ENCODE results near the gene UCHL1.
"Not testable (repeated sequence)": the region's sequence is repeated elsewhere in the genome, so short reads cannot be mapped to it uniquely, and the experiment has no call there.

UCHL1 gene

DNA sequence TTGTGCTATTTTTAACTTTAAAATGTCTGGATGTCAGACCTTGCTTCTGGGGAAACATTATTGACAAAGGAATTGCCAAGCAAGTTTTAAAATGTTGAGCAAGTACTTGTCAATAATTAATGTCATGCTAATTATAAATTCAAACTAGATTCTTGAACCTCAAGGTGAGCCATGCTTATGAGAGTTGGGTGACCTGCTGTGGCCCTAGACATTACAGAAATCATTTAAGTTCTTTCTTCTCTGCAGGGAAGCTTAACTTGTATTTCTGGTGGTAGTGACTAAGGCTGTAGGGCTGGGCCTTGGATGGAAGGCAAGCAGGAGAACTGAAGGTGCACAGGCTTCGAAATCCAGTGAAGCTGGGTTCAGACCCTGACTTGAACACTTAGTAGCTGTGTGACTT lies 14.8 kb upstream of the UCHL1 start:
- DNase-seq, result no peak

DNA sequence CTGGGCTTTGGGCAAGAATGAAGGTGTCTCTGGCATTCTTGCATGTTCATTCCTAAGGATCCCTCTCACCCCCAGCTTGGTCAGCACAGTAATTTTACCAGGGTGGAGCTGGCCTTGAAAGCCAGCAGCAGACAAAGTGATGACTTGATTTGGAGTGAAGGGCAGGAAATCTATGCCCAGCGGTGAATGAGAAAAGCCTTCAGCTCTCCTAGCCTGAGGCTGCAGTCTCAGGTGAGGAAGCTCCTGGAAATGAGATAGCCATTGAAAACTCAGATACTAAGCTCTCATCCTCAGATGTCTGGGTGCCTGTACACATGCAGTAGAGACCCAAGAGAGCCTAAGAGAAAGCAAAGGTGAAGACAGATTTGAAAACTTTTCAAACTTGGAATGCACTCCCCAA lies 10.7 kb upstream of the UCHL1 start:
- DNase-seq, result no peak

DNA sequence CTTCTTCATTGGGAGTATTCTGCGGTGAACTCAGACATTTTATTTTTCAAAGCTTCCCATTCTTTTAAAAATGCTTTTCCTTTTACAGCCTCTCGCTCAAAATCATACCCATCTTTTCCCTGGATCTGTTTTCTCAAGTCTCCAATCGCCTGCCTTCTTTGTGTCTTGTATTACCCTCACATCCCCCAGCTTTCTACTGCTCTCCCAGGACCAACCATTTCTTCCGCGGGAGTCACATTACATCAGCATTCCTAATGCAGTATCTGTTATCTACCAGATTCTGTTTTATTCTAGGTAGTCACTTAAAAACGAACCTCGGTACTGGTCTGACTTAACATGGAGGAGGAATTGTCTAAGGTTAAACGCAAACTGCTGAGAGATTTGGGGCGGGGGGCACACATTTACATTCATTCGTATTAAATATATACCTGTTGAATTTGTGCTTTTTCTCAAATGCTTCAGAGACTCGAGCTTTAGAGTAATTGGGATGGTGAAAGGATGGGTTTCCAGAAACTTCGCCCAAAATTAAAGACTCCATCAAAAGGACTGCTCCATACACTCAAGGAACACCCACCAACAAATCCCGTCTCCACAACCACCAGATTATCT lies 493 bp upstream of the UCHL1 start:
- peak; percentile 60 for DNase-seq

DNA sequence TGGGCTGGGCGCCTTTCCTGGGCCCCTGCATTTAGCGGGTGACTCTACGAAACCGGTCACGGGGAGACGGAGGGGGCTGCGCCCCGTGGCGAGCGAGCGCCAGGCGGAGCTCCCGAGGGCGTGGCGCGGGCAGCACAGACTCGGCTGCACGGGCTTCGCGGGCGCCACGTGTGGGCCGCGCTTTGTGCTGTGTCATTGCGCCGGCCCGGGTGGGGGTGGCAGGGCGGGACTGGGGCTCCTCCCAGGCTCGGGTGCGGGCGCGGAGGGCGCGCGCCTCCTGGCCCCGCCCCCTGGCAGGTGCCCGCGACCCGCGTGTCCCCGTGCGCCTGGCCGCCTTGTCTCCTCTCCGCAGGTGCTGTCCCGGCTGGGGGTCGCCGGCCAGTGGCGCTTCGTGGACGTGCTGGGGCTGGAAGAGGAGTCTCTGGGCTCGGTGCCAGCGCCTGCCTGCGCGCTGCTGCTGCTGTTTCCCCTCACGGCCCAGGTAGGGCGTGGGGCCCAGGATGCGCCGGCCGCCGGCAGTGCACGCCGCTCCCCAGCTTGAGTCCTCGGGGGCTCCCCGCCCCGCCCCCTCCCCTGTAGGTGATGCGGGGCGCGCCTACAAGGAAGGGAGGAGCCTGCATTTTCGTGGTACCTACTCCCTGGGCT lies 651 bp downstream of the UCHL1 start:
- peak; percentile 95 for DNase-seq

DNA sequence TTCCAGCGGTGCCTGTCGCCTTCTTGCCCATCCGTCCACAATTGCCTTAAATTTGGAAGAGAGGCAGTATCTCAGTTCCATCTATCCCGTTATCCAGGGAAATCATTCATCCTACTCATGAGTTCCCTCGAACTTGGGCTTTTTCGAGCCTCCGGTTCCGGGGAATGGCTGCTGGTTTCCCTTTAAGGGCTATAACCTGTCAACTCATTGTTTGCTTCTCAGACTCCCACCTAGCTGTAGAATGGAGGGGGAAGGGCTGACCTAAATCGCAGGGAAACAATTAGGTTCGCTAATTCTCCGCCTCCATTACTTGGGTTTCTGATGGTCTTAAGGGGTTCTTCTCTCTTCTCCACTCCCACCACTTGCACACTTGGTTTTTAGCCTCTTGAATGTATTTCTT lies 1.2 kb downstream of the UCHL1 start:
- DNase-seq, result peak; percentile 49

DNA sequence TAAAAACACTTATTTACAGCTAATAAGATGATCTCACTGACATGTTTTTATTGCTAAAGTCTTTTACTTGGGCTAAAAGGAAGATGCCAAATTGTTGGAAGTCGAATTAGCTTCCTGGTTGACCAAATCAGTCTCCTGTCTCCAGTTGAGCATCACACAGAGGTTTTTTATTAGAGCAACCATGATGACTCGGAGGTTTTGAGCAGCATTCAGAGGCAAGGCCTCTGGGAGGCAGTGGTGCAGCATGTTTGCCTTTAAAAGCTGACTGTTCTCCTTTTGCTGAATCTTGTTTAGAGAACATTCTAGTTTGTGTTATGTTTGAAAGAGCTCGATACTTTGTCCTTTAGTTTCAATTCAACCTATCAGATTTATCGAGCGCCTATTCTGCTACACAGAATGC lies 2.1 kb downstream of the UCHL1 start:
- peak; percentile 13 for DNase-seq

DNA sequence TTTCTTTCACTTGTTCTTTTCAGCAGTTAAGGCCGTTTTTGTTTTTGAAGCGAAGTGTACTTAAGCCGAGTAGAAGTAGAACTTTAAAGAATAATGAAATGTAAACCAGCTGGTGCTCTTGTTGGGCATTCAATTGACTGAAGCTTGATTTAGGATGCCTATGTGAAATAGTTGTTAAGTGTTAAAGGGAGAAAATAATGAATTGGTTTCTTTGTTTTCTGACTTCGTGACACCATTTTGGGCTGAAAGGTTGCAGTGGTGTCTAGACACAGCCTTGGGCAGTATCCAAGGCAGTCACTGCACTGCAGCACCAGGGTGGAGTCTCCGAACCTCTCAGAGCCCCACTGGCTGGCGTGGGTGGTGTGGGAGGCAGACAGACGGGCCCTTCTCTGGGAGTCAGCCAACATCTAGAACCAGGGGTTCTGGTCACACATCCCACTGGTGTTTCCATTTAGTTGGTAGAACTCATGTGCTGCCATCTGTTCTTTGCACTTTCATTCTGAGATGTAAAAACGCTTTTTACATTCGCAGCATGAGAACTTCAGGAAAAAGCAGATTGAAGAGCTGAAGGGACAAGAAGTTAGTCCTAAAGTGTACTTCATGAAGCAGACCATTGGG lies 3.5 kb downstream of the UCHL1 start:
- no peak for DNase-seq

DNA sequence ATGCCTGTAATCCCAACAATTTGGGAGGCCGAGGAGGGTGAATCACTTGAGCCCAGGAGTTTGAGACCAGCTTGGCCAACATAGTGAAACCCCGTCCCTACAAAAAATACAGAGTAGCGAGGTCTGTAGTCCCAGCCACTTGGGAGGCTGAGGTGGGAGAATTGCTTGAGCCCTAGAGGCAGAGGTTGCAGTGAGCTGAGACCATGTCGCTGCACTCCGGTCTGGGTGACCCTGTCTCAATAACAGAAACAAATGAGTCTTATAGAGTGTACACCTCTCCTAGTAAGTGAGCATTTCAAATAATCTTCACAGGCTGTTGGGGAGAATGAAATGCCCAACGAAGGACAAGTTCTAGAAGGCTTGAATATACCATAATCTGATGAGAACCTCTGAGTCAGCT lies 5.5 kb downstream of the UCHL1 start:
- DNase-seq, result no peak

DNA sequence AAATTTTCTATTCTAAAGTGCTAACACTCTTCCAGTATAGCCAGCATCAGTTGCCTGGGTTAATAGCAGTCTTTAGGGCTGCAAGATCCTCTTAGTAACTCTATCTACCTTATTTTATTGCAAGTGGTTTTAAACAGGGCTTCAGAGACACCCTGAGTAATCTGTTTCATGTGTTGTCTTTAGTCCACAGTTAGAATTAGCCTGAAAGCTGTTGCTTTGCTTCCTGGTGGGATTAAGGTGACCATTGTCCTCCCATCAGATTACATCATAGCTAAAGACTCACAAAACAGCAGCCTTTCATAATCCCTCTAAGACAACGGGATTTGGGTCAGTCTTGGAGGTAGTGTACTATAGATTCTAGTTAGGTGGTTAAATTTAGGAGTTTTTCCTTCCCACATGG lies 7.5 kb downstream of the UCHL1 start:
- DNase-seq, result no peak

DNA sequence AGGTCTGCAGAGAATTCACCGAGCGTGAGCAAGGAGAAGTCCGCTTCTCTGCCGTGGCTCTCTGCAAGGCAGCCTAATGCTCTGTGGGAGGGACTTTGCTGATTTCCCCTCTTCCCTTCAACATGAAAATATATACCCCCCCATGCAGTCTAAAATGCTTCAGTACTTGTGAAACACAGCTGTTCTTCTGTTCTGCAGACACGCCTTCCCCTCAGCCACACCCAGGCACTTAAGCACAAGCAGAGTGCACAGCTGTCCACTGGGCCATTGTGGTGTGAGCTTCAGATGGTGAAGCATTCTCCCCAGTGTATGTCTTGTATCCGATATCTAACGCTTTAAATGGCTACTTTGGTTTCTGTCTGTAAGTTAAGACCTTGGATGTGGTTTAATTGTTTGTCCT lies 11.3 kb downstream of the UCHL1 start:
- DNase-seq, result peak; percentile 13

DNA sequence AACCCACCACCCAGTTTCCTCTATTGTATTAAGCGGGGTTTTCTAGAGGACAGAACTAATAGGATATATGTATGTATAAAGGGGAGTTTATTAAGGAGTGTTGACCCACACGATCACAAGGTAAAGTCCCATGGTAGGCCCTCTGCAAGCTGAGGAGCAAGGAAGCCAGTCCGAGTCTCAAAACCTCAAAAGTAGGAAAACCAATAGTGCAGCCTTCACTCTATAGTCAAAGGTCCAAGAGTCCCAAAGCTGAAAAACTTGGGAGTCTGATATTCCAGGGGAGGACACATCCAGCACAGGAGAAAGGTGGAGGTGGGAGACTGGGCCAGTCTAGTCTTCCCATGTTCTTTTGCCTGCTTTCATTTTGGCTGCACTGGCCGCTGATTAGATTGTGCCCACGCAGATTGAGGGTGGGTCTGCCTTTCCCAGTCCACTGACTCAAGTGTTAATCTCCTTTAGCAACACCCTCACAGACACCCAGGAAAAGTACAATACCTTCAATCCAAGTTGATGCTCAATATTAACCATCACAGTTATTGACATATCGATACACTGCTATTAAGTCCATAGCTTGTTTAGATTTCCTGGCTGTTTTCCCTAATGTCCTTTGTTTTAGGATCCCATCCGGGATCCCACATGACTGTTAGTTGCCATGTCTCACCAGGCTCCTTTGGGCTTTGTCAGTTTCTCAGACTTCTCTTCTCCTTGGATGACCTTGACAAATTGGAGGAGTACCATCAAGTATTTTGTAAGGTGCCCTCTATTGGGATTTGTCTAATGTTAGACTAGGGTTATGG lies 12.2 kb downstream of the UCHL1 start:
- DNase-seq, result peak; percentile 8

DNA sequence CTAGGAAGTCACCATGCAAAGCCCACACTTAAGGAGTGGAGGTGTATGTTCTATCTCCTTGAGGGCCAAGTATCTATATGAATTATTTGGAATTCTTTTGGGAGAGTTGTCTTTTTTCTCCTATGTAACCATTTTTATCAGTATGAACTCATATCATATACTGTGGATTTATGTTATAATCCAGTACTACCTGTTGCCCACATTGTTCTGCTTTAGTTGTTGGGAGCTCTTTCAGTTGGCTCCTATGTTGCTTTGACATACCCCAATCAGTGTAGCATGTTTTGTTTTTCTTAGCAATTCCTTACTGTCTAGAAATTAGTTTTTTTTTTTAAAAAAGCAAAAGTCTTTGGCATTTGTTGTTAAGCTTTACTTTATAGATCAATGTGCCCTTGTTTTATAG lies 13.0 kb downstream of the UCHL1 start:
- DNase-seq, result no peak

DNA sequence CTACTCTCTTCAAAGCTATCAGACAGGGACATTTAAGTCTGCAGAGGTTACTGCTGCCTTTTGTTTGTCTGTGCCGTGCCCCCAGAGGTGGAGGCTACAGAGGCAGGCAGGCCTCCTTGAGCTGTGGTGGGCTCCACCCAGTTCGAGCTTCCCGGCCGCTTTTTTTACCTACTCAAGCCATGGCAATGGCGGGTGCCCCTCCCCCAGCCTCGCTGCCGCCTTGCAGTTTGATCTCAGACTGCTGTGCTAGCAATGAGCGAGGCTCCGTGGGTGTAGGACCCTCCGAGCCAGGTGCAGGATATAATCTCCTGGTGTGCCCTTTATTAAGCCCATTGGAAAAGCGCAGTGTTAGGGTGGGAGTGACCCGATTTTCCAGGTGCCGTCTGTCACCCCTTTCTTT lies 19.2 kb downstream of the UCHL1 start:
- DNase-seq, result not testable (repeated sequence)

DNA sequence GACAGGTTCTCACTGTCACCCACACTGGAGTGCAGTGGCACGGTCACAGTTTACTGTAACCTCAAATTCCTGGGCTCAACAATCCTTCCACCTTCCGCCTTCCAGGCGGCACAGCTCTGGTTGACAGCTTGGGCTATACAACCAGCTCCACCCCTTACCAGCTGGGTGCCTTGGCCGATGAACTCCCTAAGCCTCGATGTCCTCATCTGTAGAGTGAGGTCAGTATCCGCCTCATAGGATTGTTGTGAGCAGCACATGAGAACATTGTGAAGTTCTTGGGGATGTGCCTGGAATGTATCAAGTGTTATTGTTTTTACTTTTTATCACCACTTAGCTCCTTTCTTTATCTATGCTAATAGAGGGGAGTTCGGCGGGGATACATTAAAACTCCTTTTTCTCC lies 23.3 kb downstream of the UCHL1 start:
- no peak for DNase-seq

DNA sequence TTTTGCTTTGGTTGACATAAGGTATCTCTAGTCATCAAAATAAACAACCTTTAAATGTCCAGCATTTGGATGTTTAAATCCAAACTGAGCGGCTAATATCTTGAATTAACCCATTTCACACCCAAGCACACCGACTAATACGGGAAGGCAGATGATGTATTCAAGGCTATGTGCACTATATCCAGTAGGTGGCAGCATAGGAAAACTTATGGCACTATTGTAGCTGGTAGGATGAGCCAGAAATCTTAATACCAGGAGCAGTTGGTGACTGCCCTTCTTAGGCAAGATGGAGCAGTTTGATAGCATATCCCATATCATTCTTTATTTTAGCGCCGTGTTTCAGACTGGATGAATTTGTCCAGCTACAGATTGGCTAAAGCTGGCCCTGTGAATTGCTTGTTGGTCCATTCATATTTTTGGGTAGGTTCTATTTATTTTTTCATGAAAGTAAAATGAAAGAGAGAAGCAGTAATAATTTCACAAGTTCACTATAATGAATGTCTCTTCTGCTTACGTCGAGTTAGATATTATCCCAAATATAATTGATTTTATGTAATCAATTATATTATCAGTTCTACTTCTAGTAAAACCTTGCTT lies 24.4 kb downstream of the UCHL1 start:
- DNase-seq, result peak; percentile 71

DNA sequence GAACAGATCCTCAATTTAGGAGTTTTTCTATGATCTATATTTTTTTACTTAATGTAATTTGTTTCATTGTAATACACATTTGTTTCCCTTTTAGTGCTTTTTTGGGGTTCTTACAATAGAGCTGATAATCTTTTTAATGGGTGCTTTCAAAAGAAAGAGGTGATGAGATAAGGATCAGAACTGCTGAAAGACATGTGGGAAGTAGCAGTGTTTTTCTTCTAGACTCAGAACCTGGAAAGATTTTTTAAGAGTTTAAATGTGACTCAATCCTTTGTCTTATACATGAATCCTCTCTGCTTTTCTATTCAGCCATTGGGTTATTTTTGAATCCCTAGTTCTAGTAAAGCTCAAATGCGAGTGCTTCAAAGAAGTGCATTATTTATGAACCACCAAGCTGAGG lies 25.6 kb downstream of the UCHL1 start:
- DNase-seq, result no peak

DNA sequence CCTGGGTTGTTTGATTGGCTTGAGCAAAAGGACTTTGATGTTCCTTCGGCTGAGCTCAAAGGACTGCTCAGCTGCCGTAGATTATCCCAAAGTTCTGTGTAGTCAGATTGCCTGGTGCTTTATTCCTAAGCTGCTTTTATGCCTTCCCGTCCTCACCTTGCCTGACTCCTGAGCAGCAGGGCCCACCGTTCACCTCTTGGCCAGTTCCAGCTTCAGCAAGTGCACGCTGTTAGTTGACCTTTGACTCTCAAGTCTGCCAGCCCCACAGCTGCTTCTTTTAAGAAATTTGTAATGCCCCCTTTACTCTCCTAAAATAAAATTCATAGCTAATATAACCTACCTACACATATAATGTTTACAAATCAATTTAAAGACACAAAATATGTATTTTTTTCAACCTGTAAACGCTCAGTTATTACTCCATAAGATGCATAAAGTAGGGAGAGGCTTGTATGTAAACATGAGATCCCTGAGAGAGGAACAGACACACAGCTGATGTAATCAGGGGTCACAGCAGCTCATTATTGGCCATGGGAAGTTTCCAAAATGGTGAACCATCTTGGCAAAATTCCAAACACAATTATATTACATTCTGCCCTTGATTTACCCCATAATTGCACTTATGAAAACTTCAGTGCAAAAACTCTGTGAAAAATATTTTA lies 28.6 kb downstream of the UCHL1 start:
- no peak for DNase-seq

DNA sequence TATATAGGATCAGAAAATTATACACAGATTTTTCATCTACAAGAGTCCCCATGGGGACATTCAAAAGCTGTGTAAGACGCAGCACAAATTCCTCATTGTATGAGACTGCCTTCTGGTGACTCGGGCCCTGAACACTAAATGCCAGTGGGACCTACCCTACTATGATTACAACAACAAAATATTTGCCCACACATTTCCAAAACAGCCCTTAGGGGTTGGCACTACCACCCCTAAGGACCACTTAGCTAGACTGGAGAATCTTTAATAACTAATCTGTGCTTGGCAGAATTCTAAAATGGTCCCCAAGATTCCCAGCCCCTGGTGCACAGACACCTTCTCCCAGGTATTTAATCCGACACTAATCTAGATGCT lies 29.1 kb downstream of the UCHL1 start:
- DNase-seq, result no peak

DNA sequence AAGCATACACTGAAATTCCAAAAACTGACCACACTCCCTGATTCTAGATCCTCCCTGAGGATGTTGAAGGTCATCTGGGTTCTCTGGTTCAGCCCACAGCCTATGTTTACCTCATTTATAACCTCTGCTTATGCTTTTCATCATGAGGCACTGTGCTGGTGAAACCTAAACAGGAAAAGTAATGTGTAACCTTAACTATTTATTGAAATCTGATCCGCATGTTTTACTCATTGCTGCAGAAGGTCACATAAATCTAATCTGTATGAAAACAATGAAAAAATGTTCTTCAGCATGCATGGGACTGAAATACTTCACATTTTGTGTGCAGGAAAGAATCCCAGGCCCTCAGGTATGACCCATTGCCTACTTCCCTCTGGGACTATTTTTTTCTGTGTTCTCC lies 30.3 kb downstream of the UCHL1 start:
- no peak for DNase-seq

DNA sequence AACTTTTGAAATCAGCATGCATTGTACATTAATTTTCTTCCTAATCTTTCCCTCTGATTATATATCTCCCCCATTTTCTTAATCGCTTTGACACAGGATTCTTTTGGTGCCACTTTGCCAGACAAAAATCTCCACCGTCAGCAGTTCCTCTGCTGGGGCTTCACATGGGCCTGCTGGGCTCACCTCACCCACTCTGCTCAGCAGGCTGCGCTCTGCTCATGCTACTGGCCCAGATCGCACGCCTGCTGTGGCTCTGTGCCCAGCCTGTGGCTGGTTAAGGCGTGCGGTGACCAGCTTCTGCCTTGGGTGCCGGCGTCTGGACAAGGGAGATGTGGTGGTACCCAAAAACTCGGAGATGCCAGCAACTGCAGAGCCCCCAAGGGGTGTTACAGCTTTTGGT lies 31.1 kb downstream of the UCHL1 start:
- no peak for DNase-seq

DNA sequence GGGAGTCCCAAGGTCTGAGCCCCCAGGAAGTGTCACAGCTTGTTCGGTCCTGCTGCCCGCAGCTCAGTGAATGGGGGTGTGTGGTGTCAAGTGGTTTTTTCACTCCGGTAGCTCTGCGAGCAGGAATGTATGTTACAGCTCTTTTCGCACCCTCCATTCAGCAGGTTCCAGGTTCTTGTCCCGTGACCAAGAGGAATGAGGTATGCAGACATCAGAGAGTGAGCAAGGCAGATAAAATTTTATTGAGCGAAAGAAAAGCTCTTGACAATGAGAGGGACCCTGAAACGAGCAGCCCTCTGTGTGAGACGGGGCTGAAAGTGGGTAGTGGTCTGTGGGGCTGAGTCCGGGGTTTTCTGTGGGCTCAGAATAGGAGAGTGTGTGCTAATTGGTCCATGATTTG lies 31.5 kb downstream of the UCHL1 start:
- DNase-seq, result no peak

DNA sequence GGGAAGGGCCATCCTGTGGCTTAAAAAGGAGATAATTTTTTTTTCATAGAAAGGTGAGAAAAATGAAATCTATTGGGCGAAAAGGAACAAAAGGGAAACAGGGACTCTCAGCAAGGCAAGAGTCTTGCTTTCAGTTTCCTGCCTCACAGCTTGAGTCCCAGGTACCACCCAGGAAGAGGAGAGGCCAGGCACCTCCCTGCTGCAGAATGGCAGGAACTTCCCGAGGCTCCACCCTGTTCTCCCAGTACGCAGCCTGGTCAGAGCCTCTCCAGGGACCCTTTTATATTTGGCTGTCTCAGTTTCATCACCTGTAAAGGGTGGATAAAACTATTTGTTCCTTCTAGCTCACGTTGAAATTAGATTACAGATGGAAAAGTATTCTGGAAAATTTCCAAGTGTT lies 33.8 kb downstream of the UCHL1 start:
- no peak for DNase-seq

DNA sequence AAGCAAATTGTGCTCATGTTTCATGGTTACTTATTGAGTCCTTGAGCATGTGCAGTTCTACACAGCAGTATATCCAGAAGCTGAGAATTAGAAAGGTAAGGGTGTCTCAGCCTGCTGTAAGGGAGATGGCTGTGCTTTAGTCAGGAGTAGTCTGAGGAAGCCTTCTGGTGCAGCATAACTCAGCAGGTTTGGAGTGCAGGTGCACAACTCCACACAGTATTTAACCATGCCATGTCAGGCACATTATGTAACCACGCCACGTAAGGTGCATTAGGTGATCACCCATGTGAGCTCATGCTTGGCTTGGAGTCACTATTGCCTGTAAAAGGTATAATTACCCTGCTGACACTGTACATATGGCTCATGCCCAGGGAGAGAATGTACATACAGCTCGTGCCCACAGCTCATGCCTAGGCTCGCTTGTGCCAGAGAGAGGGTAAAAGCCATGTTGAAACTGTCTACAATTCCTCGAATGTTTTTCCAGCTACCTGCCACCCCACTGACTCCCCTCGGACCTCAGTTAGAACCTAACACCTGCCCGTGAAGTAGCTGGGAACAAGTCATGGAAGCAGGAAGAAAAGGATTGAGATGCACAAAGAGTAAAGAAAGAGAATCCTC lies 37.8 kb downstream of the UCHL1 start:
- no peak for DNase-seq

Measured in NCI-H146 (cell line).